Stimulated activated CD4-positive, alpha-beta T cell treated with anti-CD3 and anti-CD28 coated beads, Interleukin-4, amount 100 ng/mL, for 1 hour (primary cell): ENCODE results near the gene PRKRA.
"Not testable (repeated sequence)": the region's sequence is repeated elsewhere in the genome, so short reads cannot be mapped to it uniquely, and the experiment has no call there.

Experiments
- DNase-seq: peaks from one replicate; pipeline ENCODE4 v3.0.0-alpha.2; 2020

PRKRA gene

GRCh38 chr2:178413472-178414265 is 37.3 kb downstream of the PRKRA start:
- peak; percentile 77 for DNase-seq

GRCh38 chr2:178412453-178412852 is 38.5 kb downstream of the PRKRA start:
- not testable (repeated sequence) for DNase-seq

- no peak for DNase-seq
These were observed 38.9 kb downstream of the PRKRA start for GRCh38 chr2:178412047-178412446.

GRCh38 chr2:178409261-178409660 is 41.7 kb downstream of the PRKRA start:
- no peak for DNase-seq

- DNase-seq: no peak
These were observed 46.6 kb downstream of the PRKRA start for GRCh38 chr2:178404368-178404767.

- no peak for DNase-seq
These were observed 47.2 kb downstream of the PRKRA start for GRCh38 chr2:178403671-178404306.

GRCh38 chr2:178401994-178402437 is 49.0 kb downstream of the PRKRA start:
- DNase-seq: no peak

GRCh38 chr2:178397002-178397605 is 53.9 kb downstream of the PRKRA start:
- DNase-seq: no peak

- DNase-seq: no peak
These were observed 54.9 kb downstream of the PRKRA start for GRCh38 chr2:178395941-178396570.

- DNase-seq: no peak
These were observed 55.7 kb downstream of the PRKRA start for GRCh38 chr2:178395295-178395694.

- DNase-seq: no peak
These were observed 56.1 kb downstream of the PRKRA start for GRCh38 chr2:178394859-178395258.

GRCh38 chr2:178392215-178392614 is 58.8 kb downstream of the PRKRA start:
- no peak for DNase-seq

- no peak for DNase-seq
These were observed 59.3 kb downstream of the PRKRA start for GRCh38 chr2:178391701-178392100.

- DNase-seq: no peak
These were observed 62.7 kb downstream of the PRKRA start for GRCh38 chr2:178388287-178388686.

- no peak for DNase-seq
These were observed 63.9 kb downstream of the PRKRA start for GRCh38 chr2:178386986-178387597.

GRCh38 chr2:178385595-178386148 is 65.3 kb downstream of the PRKRA start:
- DNase-seq: no peak

GRCh38 chr2:178383718-178384117 is 67.3 kb downstream of the PRKRA start:
- no peak for DNase-seq
